SH-SY5Y (cell line): ENCODE measurements around the gene TBXAS1.

ENCODE experiments used
- GATA2 ChIP-seq: IDR thresholded peaks from 2 replicates; pipeline ENCODE4 v1.6.1; 2011; ENCODE audit warnings: mild to moderate bottlenecking, low read depth, low read length
- GATA3 ChIP-seq: IDR thresholded peaks from 2 replicates; pipeline ENCODE4 v1.6.1; 2011; ENCODE audit warnings: low read depth, mild to moderate bottlenecking, low read length, moderate library complexity

DNA sequence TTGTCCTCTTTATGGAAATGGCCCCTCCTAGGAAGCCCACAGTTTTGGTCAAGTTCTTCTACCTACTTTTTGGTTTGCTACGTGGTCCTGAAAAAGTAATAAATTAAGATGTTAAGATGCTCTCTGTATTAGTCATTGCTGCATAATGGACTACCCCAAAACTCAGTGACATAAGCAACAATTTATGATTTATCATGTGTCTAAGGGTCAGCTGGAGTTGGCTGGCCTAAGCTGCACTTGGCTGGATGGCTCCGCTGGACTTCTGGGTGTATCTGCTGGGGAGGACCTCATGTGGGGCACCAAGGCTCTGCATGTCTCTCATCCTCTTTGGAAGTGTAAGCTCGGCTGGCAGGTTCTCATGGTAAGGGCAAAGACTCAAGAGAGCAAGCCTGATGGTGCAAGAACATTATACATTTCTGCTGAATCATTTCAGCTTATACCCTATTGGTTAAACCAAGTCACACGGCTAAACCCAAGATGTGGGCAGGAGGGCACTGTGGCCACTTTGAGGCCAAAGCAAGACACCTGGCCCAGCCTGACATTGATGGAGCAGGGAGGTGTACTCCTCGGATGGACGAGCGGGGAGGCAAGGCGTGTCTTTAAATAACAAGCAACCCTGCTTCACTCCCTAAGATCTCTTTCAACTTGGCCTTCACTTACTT, 47.7 kb downstream of the TBXAS1 start:
- no peak for TF ChIP-seq GATA2
- no peak for TF ChIP-seq GATA3
